NCI-H526 (cell line): ENCODE results near the gene NAGPA.

Experiments used
- DNase-seq, 2 experiments: peaks; one replicate each; lab custom pipeline; 2025; lab: John Stamatoyannopoulos, UW

The NAGPA gene

GRCh38 chr16:5027575-5028235 is 6.0 kb downstream of the NAGPA start:
- no peak for DNase-seq

DNA sequence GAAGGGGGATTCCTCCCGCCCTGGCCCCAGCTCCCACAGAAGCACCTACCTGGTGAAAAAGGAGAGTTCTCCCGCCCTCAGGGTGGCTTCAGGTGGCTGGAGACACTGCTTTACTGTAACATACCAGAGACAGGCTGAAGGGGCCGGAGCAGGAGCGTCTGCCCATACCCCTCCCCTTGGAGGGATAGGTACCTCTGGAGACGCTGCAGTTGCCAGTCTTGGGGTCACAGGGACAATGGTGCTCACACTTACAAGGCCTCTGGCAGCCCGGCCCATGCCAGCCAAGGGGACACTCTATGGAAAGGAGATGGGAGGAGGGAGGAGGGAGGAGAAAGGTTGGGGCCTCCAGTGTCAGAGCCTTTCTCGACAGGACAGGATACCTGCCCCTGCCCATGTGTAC is 6.6 kb downstream of the NAGPA start:
- DNase-seq: no peak

GRCh38 chr16:5026664-5027063 is 7.1 kb downstream of the NAGPA start:
- DNase-seq: no peak

- DNase-seq: peak; percentile 8 to 65
These were observed 8.5 kb downstream of the NAGPA start for GRCh38 chr16:5025171-5025632.

DNA sequence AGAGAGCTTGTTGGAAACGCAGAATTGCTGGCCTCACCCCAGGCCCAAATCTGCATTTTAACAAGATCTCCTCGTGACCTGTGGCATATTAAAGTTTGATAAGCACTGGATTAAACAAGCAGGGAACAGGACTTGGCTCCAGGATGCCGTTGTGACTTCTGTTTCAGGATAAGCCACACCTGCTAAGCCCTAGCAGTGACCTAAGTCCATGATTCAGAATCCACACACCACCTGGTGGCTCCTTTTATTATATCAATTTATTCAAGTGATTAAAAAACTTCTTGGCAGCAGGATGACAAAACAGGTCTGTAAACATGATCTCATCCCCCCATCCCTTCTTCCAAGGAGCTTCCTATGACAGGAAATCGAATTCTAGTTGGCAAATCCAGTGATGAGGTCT is 9.1 kb downstream of the NAGPA start:
- DNase-seq: peak; percentile 3 to 58

- no peak for DNase-seq
These were observed 11.2 kb downstream of the NAGPA start for GRCh38 chr16:5022521-5022920.

DNA sequence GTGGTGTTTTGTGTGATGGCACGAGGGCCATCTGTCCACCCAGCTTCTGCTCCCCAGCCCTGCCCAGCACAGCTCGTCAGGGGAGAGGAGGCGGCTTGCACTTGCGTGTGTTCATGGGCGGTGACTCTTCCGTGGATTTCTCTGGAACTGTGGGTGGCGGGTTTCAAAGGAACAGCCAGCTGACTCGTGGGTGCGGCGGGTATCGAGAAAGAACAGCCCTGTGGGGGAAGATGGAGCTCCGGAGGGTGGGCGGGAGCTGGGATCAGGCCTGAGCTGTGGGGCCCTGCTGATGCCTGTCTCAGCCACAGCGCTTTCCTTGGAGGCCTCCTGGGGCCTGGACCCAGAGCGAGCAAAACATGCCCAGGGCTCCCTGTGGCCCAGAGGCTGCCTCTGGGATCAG is 13.2 kb downstream of the NAGPA start:
- no peak for DNase-seq

DNA sequence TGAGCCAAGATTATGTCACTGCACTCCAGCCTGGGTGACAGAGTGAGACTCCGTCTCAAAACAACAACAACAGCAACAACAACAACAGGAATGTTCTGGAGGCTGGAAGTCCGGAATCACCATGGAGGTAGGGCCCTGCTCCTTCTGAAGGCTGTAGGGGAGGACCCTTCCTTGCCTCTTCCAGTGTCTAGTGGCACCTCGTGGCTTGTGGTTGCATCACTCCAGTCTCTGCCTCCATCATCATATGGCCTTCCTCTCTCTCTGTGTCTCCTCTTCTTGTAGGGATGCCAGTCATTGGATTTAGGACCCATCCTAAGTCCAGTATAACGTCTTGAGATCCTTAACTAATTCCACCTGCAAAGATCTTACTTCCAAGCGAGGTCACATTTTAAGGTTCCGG is 14.0 kb downstream of the NAGPA start:
- no peak for DNase-seq

DNA sequence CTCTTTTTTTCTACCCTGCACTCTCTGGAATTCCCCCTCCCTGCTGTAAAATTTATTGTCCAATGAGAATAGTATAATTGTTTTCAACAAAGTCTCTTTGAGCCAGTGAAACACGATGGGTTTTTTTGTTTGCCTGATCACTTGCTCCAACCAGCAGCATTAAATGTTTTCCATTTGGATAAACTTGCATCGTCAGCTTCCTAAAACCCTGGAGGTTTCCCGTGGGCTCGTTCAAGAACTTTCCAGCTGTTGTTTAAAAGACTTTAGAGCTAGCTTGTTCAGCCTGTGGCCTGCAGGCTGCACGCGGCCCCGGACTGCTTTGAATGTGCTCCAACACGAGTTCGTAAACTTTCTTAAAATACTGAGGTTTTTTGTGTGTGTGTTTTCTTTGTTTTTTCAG is 14.9 kb downstream of the NAGPA start:
- no peak for DNase-seq

GRCh38 chr16:5017678-5017969 is 16.1 kb downstream of the NAGPA start:
- DNase-seq: no peak

GRCh38 chr16:5016967-5017677 is 16.6 kb downstream of the NAGPA start:
- DNase-seq: no peak

DNA sequence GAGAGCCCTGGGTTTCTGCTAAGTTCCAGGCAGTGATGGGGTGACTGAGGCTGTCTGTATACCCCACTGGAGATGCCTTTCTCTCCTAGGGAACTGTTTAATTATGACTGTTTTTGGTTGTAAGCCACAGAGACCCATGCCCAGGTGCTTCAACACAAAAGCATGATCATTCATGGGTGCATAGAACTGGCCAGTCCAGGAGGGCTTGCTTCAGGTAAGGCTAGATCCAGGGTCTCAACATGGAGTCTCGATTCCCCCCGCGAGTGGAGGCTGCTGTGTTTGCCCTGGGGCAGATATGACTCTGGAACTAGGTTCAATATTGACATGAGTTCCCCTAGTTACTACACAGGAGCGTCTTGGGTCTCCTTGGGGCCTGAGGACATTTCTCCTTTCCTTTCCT is 17.8 kb downstream of the NAGPA start:
- no peak for DNase-seq

GRCh38 chr16:5015351-5015750 is 18.4 kb downstream of the NAGPA start:
- no peak for DNase-seq

DNA sequence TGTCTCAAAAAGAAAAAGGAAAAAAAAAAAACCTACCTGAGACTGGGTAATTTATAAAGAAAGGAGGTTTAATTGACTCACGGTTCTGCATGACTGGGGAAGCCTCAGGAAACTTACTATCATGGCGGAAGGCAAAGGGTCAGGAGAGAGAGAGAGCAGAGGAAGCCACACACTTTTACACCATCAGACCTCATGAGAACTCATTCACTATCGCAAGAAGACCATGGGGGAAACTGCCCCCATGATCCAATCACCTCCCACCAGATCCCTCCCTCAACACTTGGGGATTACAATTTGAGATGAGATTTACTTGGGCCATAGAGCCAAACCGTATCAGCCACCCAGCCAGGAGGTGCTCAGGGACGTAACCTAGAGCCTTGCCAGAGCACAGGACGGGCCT is 20.8 kb downstream of the NAGPA start:
- no peak for DNase-seq

GRCh38 chr16:5011637-5012036 is 22.1 kb downstream of the NAGPA start:
- DNase-seq: no peak

GRCh38 chr16:5010576-5011329 is 23.0 kb downstream of the NAGPA start:
- DNase-seq: no peak

DNA sequence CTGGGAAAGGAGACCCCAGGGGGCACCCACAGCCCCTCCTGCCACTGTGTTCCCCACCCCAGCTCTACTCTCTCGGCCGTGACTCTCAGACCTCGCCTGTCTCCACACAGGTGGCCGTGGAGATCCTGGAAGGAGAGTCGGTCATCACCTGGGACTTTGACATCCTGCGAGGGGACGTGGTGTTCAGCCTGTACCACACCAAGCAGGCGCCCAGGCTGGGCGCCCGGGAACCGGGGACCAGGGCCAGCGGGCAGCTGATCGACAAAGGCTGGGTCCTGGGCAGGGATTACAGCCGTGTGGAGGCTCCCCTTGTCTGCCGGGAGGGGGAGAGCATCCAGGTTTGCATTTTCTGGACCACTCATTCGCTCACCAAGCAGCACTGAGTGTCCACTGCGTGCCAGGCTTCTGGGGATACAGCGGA is 25.4 kb downstream of the NAGPA start:
- DNase-seq: no peak

- DNase-seq: no peak
These were observed 26.5 kb downstream of the NAGPA start for GRCh38 chr16:5007256-5007655.

GRCh38 chr16:5006348-5007193 is 27.2 kb downstream of the NAGPA start:
- no peak for DNase-seq

DNA sequence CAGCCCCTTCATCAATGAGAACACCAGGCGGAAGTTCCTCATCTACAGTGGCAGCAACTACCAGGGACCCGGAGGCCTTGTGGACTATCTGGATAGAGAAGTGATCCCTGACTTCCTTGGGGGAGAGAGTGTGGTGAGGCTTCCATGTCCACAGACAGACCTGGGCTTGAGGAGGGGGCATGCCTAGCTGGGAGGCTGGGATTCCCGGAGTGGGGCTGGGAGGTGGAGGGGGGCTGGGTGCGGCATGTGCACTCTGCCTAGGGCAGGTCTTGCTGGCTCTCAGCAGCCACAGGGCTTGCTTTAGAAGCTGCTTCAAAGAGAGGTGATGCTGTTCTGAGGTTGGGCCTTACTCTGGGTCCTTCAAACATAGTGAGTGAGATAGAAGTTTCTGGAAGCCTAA is 27.8 kb downstream of the NAGPA start:
- no peak for DNase-seq

- no peak for DNase-seq
These were observed 29.4 kb downstream of the NAGPA start for GRCh38 chr16:5004311-5004710.

- no peak for DNase-seq
These were observed 29.9 kb downstream of the NAGPA start for GRCh38 chr16:5003828-5004227.
